Cardiac muscle cell (in vitro differentiated cells and primary cell): ENCODE measurements around the gene RTN1. TPM values are rescaled to one million over a fixed set of nuclear protein-coding genes. Genes with fewer than 3 reads are reported as not detected.

ENCODE experiments used
- DNase-seq, 2 donors: peaks; one replicate each; pipeline versions ENCODE4 v3.0.0 to v3.0.0-alpha.2; 2010 to 2017; ENCODE audit warnings: low read depth in 1 of 2, low spot score in 1 of 2
- H3K27ac ChIP-seq: fragments of 200-600 bp; sonication (generic); 2 replicates; pipeline ENCODE4 v1.5.1; 2016
- H3K27me3 ChIP-seq: fragments of 200-600 bp; sonication (generic); 2 replicates; pipeline ENCODE4 v1.6.0; 2016; ENCODE audit warnings: control low read depth
- H3K36me3 ChIP-seq: fragments of 200-600 bp; sonication (generic); 2 replicates; pipeline ENCODE4 v1.5.1; 2016; ENCODE audit warnings: control low read depth
- H3K4me1 ChIP-seq: fragments of 200-600 bp; sonication (generic); 2 replicates; pipeline ENCODE4 v1.8.1; 2017; ENCODE audit warnings: low read depth, mild to moderate bottlenecking, mixed run types
- H3K4me3 ChIP-seq: fragments of 200-600 bp; sonication (generic); 2 replicates; pipeline ENCODE4 v1.5.1; 2016; ENCODE audit warnings: mild to moderate bottlenecking
- H3K9me3 ChIP-seq: fragments of 200-600 bp; sonication (generic); 2 replicates; pipeline ENCODE4 v1.5.1; 2017; ENCODE audit warnings: low read depth, mild to moderate bottlenecking, control low read depth
- CTCF ChIP-seq: IDR thresholded peaks from 2 replicates; pipeline ENCODE4 v1.5.1; 2012; ENCODE audit warnings: low read depth, mild to moderate bottlenecking, low read length
- polyA plus RNA-seq: library from polyadenylated mRNA; unstranded; fragments of >200 nt; fragmentation: Nextera tagmentation; extraction: Ambion mirVana; gene quantifications from 2 replicates; pipeline ENCODE4 v1.2.1, GENCODE V29; 2016
- total RNA-seq: library from RNA; depleted of rRNA; stranded (reverse); fragments of >200 nt; gene quantifications from 2 replicates; pipeline ENCODE4 v1.2.3, GENCODE V29; 2016

RTN1 gene
- total and polyA plus RNA-seq, 2 experiments from 2014 or later = 1.5 to 3.4 TPM

- Histone ChIP-seq H3K27ac (no peak overlapping the region), H3K4me1 (no peaks in the 10 kb centered on the region), H3K9me3 (no peaks in the 10 kb centered on the region), H3K4me3 (no peak overlapping the region), H3K36me3 (no peaks in the 10 kb centered on the region), H3K27me3 (no peaks in the 10 kb centered on the region)
- no peak for DNase-seq
- no peak for TF ChIP-seq CTCF
Measured at GRCh38 chr14:59850458-59850857, 20.1 kb downstream of the RTN1 start.

GRCh38 chr14:59849411-59850130, 21.0 kb downstream of the RTN1 start:
- no peak for TF ChIP-seq CTCF
- DNase-seq = no peak
- H3K9me3 ChIP-seq = no peaks in the 10 kb centered on the region
- H3K4me3 ChIP-seq = no peak overlapping the region
- no peak overlapping the region for H3K27ac ChIP-seq
- no peaks in the 10 kb centered on the region for H3K27me3 ChIP-seq
- H3K4me1 ChIP-seq = no peaks in the 10 kb centered on the region
- no peaks in the 10 kb centered on the region for H3K36me3 ChIP-seq

- H3K27me3 ChIP-seq = no peaks in the 10 kb centered on the region
- H3K27ac ChIP-seq = no peak overlapping the region
- no peaks in the 10 kb centered on the region for H3K4me1 ChIP-seq
- H3K9me3 ChIP-seq = no peaks in the 10 kb centered on the region
- no peak for DNase-seq
- no peak overlapping the region for H3K4me3 ChIP-seq
- H3K36me3 ChIP-seq = no peaks in the 10 kb centered on the region
- no peak for TF ChIP-seq CTCF
Measured at GRCh38 chr14:59848671-59849070, 21.9 kb downstream of the RTN1 start.

- no peaks in the 10 kb centered on the region for H3K36me3 ChIP-seq
- no peak overlapping the region for H3K4me3 ChIP-seq
- no peaks in the 10 kb centered on the region for H3K27me3 ChIP-seq
- no peaks in the 10 kb centered on the region for H3K9me3 ChIP-seq
- no peak for TF ChIP-seq CTCF
- H3K27ac ChIP-seq = no peak overlapping the region
- H3K4me1 ChIP-seq = no peaks in the 10 kb centered on the region
- no peak for DNase-seq
Measured at GRCh38 chr14:59847711-59848110, 22.9 kb downstream of the RTN1 start.

GRCh38 chr14:59846595-59846994, 24.0 kb downstream of the RTN1 start:
- H3K27me3 ChIP-seq = no peaks in the 10 kb centered on the region
- TF ChIP-seq CTCF = no peak
- no peak overlapping the region for H3K4me3 ChIP-seq
- no peaks in the 10 kb centered on the region for H3K4me1 ChIP-seq
- DNase-seq = no peak
- H3K9me3 ChIP-seq = no peaks in the 10 kb centered on the region
- H3K27ac ChIP-seq = no peak overlapping the region
- no peaks in the 10 kb centered on the region for H3K36me3 ChIP-seq
